GM23338 (cell line): Measurements from ENCODE around the gene STAT5B. TPM values are rescaled to one million over a fixed set of nuclear protein-coding genes. Genes with fewer than 3 reads are reported as not detected.
"Not testable (repeated sequence)": the region's sequence is repeated elsewhere in the genome, so short reads cannot be mapped to it uniquely, and the experiment has no call there.

Experiments used
- ATAC-seq: fragments of 200-7000 bp; cut with Tn5 transposase; 3 replicates; pipeline ENCODE4 v1.9.1; 2020
- DNase-seq: peaks from one replicate; pipeline ENCODE4 v3.0.0-alpha.2; 2015; ENCODE audit warnings: low spot score
- H2AFZ ChIP-seq: fragments of 200-600 bp; sonication (generic); 2 replicates; pipeline ENCODE4 v1.8.0; 2016; ENCODE audit warnings: antibody characterized with exemption, mild to moderate bottlenecking, moderate library complexity
- H3F3A ChIP-seq: fragments of 200-600 bp; sonication (generic); replicated peaks from 2 replicates; pipeline ENCODE4 v1.8.0; 2017; ENCODE audit warnings: antibody characterized with exemption, mixed run types, low read depth
- H3K27ac ChIP-seq: fragments of 200-600 bp; sonication (generic); 2 replicates; pipeline ENCODE4 v1.6.1; 2016; ENCODE audit warnings: low read depth
- H3K27me3 ChIP-seq: fragments of 200-600 bp; sonication (generic); 2 replicates; pipeline ENCODE4 v1.8.0; 2016; ENCODE audit warnings: mild to moderate bottlenecking, mixed run types, moderate library complexity; ENCODE audit not compliant: insufficient read depth
- H3K36me3 ChIP-seq: fragments of 200-600 bp; sonication (generic); 2 replicates; pipeline ENCODE4 v1.8.0; 2016; ENCODE audit warnings: mild to moderate bottlenecking; ENCODE audit not compliant: insufficient read depth
- H3K4me1 ChIP-seq: fragments of 200-600 bp; sonication (generic); 2 replicates; pipeline ENCODE4 v1.8.0; 2016; ENCODE audit warnings: mild to moderate bottlenecking, moderate library complexity; ENCODE audit not compliant: insufficient read depth
- H3K4me2 ChIP-seq: fragments of 200-600 bp; sonication (generic); 2 replicates; pipeline ENCODE4 v1.7.1; 2017; ENCODE audit warnings: mixed run types
- H3K4me3 ChIP-seq: fragments of 200-600 bp; sonication (generic); 2 replicates; pipeline ENCODE4 v1.6.1; 2016; ENCODE audit warnings: mixed run types
- H3K79me2 ChIP-seq: fragments of 200-600 bp; sonication (generic); replicated peaks from 2 replicates; pipeline ENCODE4 v1.8.0; 2017; ENCODE audit warnings: mild to moderate bottlenecking; ENCODE audit not compliant: insufficient read depth
- H3K9me2 ChIP-seq: fragments of 200-600 bp; sonication (generic); 2 replicates; pipeline ENCODE4 v1.8.0; 2017; ENCODE audit not compliant: insufficient read depth
- H4K20me1 ChIP-seq: fragments of 200-600 bp; sonication (generic); replicated peaks from 2 replicates; pipeline ENCODE4 v1.8.0; 2017; ENCODE audit warnings: mild to moderate bottlenecking; ENCODE audit not compliant: insufficient read depth
- H3K27ac Mint-ChIP-seq: 2 replicates; pipeline ENCODE4 v1.8.0; 2020; ENCODE audit warnings: inconsistent platforms, mild to moderate bottlenecking, moderate library complexity, mixed read lengths
- H3K27me3 Mint-ChIP-seq: 3 replicates; pipeline ENCODE4 v1.8.0; 2022; ENCODE audit warnings: low read depth, mild to moderate bottlenecking, moderate library complexity, mixed read lengths, inconsistent platforms; ENCODE audit not compliant: insufficient read depth, poor library complexity
- H3K36me3 Mint-ChIP-seq: 3 replicates; pipeline ENCODE4 v1.8.0; 2021; ENCODE audit warnings: low read depth, mild to moderate bottlenecking, inconsistent platforms, moderate library complexity, mixed read lengths
- H3K4me1 Mint-ChIP-seq: 3 replicates; pipeline ENCODE4 v1.8.0; 2020; ENCODE audit warnings: mild to moderate bottlenecking, inconsistent platforms, mixed read lengths
- H3K4me3 Mint-ChIP-seq: 3 replicates; pipeline ENCODE4 v1.8.0; 2021; ENCODE audit warnings: moderate library complexity, mild to moderate bottlenecking, inconsistent platforms, mixed read lengths
- H3K9me3 Mint-ChIP-seq: 3 replicates; pipeline ENCODE4 v1.8.0; 2020; ENCODE audit warnings: moderate library complexity, mild to moderate bottlenecking, inconsistent platforms, mixed read lengths
- EZH2phosphoT487 ChIP-seq: fragments of 200-600 bp; sonication (generic); IDR thresholded peaks from one replicate; pipeline ENCODE4 v1.8.1; 2018; ENCODE audit warnings: antibody characterized with exemption; ENCODE audit not compliant: unreplicated experiment
- JUNB ChIP-seq: IDR thresholded peaks from one replicate; pipeline ENCODE4 v1.6.1; 2016; ENCODE audit warnings: antibody characterized with exemption; ENCODE audit not compliant: unreplicated experiment
- NANOG ChIP-seq: IDR thresholded peaks from 2 replicates; pipeline ENCODE4 v1.6.1; 2016; ENCODE audit warnings: antibody characterized with exemption, borderline replicate concordance
- POLR2AphosphoS5 ChIP-seq: IDR thresholded peaks from 2 replicates; pipeline ENCODE4 v1.6.1; 2016; ENCODE audit warnings: antibody characterized with exemption, low read depth
- STAT1 ChIP-seq: IDR thresholded peaks from one replicate; pipeline ENCODE4 v1.6.1; 2016; ENCODE audit warnings: antibody characterized with exemption; ENCODE audit not compliant: unreplicated experiment
- ZNF114 ChIP-seq: fragments of 250-450 bp; sonication (Bioruptor Pico); IDR thresholded peaks from 2 replicates; pipeline ENCODE4 v1.5.0; 2020; ENCODE audit warnings: mild to moderate bottlenecking, moderate library complexity
- ZNF331 ChIP-seq: fragments of 250-450 bp; sonication (Bioruptor Pico); IDR thresholded peaks from 2 replicates; pipeline ENCODE4 v1.5.0; 2020; ENCODE audit warnings: low read depth, mild to moderate bottlenecking, moderate library complexity
- polyA plus RNA-seq: library from polyadenylated mRNA; unstranded; fragments of >200 nt; fragmentation: Nextera tagmentation; extraction: Ambion mirVana; gene quantifications from 2 replicates; pipeline ENCODE4 v1.2.1, GENCODE V29; 2016
- total RNA-seq: library from RNA; depleted of rRNA; stranded (reverse); fragments of >200 nt; shearing (Covaris generic); gene quantifications from 2 replicates; pipeline ENCODE4 v1.2.3, GENCODE V29; 2014
- TF ChIP-seq, protein P1 (sequence below), 2 experiments: fragments of 200-600 bp in 1 of 2; sonication (generic) in 1 of 2; conservative IDR thresholded peaks; 2 replicates each; pipeline versions ENCODE4 v1.5.1 to v1.6.1; 2016 to 2017; ENCODE audit warnings: antibody characterized with exemption in 2 of 2, low read depth in 2 of 2, mild to moderate bottlenecking in 2 of 2, moderate library complexity in 1 of 2
- TF ChIP-seq, protein P2 (sequence below): IDR thresholded peaks from one replicate; pipeline ENCODE4 v1.6.1; 2018; ENCODE audit warnings: antibody characterized with exemption; ENCODE audit not compliant: unreplicated experiment
- TF ChIP-seq, protein P3 (sequence below): IDR thresholded peaks from 2 replicates; pipeline ENCODE4 v1.6.1; 2016; ENCODE audit warnings: antibody characterized with exemption

Gene STAT5B
- total and polyA plus RNA-seq, 2 experiments from 2014 or later = 13.9 to 60.5 TPM

DNA sequence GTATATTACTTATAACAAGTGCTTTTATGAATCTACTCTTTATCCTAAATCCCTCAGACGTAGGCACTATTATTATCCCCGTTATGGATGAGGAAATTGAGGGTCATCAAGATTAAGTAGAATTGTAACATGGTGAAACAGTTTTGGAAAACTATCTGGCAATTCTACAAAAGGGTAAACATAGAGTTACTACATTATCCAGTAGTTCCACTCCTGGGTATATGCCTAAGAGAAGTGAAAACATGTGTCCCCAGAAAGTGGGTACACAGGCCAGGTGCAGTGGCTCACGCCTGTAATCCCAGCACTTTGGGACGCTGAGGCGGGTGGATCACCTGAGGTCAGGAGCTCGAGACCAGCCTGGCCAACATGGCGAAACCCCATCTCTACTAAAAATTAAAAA lies 36.6 kb downstream of the STAT5B start:
- not testable (repeated sequence) for H3K4me2 ChIP-seq, H3K36me3 ChIP-seq, H3K27me3 Mint-ChIP-seq, H3K4me1 Mint-ChIP-seq, H3K27me3 ChIP-seq, H3K9me2 ChIP-seq, H3K4me3 Mint-ChIP-seq, H2AFZ ChIP-seq, H3K36me3 Mint-ChIP-seq, H3K4me3 ChIP-seq, H3K9me3 Mint-ChIP-seq, ATAC-seq, H3K27ac ChIP-seq, H3F3A ChIP-seq, DNase-seq, H3K27ac Mint-ChIP-seq, H3K4me1 ChIP-seq
- Histone ChIP-seq H4K20me1 (peaks cover 15% of the 10 kb centered on the region), H3K79me2 (peaks cover 56% of the 10 kb centered on the region)

DNA sequence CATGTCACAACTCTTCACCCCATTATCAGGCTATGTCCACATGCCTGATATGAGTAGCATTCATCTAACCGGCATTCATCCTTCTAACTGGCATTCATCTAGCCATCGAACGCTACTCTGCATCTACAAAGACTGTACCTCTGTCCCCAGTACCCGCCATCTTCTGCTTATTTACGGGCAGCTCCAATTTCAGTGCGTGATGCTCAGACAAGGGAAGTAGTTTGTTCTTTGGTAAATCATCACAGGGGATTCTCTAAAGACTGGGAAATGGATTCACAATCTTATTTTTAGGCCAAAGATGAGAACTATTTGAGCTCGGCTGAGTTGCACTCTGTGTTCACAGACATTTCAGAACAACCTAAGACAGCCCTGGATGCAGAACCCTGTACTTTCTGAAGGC lies 39.4 kb downstream of the STAT5B start:
- ATAC-seq = no peak
- no peaks in the 10 kb centered on the region for H3K4me1 ChIP-seq
- no peaks in the 10 kb centered on the region for H3K9me2 ChIP-seq
- Mint-ChIP-seq H3K27me3 (peaks cover 2% of the 10 kb centered on the region), H3K9me3 (no peaks in the 10 kb centered on the region), H3K4me3 (no peak overlapping the region), H3K4me1 (no peaks in the 10 kb centered on the region), H3K36me3 (no peaks in the 10 kb centered on the region), H3K27ac (no peak overlapping the region)
- TF ChIP-seq NANOG (no peak), JUNB (no peak), EZH2phosphoT487 (no peak), ZNF331 (CRISPR knock-in tag) (no peak), POLR2AphosphoS5 (no peak), ZNF114 (CRISPR knock-in tag) (no peak), STAT1 (no peak)
- TF ChIP-seq, protein P1, sequence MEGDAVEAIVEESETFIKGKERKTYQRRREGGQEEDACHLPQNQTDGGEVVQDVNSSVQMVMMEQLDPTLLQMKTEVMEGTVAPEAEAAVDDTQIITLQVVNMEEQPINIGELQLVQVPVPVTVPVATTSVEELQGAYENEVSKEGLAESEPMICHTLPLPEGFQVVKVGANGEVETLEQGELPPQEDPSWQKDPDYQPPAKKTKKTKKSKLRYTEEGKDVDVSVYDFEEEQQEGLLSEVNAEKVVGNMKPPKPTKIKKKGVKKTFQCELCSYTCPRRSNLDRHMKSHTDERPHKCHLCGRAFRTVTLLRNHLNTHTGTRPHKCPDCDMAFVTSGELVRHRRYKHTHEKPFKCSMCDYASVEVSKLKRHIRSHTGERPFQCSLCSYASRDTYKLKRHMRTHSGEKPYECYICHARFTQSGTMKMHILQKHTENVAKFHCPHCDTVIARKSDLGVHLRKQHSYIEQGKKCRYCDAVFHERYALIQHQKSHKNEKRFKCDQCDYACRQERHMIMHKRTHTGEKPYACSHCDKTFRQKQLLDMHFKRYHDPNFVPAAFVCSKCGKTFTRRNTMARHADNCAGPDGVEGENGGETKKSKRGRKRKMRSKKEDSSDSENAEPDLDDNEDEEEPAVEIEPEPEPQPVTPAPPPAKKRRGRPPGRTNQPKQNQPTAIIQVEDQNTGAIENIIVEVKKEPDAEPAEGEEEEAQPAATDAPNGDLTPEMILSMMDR (conservative IDR thresholded peaks at IDR 0.05; ENCODE audit: low read depth in 2 of 2) = no peak
- TF ChIP-seq, protein P2, sequence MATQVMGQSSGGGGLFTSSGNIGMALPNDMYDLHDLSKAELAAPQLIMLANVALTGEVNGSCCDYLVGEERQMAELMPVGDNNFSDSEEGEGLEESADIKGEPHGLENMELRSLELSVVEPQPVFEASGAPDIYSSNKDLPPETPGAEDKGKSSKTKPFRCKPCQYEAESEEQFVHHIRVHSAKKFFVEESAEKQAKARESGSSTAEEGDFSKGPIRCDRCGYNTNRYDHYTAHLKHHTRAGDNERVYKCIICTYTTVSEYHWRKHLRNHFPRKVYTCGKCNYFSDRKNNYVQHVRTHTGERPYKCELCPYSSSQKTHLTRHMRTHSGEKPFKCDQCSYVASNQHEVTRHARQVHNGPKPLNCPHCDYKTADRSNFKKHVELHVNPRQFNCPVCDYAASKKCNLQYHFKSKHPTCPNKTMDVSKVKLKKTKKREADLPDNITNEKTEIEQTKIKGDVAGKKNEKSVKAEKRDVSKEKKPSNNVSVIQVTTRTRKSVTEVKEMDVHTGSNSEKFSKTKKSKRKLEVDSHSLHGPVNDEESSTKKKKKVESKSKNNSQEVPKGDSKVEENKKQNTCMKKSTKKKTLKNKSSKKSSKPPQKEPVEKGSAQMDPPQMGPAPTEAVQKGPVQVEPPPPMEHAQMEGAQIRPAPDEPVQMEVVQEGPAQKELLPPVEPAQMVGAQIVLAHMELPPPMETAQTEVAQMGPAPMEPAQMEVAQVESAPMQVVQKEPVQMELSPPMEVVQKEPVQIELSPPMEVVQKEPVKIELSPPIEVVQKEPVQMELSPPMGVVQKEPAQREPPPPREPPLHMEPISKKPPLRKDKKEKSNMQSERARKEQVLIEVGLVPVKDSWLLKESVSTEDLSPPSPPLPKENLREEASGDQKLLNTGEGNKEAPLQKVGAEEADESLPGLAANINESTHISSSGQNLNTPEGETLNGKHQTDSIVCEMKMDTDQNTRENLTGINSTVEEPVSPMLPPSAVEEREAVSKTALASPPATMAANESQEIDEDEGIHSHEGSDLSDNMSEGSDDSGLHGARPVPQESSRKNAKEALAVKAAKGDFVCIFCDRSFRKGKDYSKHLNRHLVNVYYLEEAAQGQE = no peak
- TF ChIP-seq, protein P3, sequence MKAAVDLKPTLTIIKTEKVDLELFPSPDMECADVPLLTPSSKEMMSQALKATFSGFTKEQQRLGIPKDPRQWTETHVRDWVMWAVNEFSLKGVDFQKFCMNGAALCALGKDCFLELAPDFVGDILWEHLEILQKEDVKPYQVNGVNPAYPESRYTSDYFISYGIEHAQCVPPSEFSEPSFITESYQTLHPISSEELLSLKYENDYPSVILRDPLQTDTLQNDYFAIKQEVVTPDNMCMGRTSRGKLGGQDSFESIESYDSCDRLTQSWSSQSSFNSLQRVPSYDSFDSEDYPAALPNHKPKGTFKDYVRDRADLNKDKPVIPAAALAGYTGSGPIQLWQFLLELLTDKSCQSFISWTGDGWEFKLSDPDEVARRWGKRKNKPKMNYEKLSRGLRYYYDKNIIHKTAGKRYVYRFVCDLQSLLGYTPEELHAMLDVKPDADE = no peak
- H3K4me3 ChIP-seq = no peak overlapping the region
- no peak overlapping the region for H3K4me2 ChIP-seq
- no peaks in the 10 kb centered on the region for H3F3A ChIP-seq
- no peak for DNase-seq
- H4K20me1 ChIP-seq = peaks cover 11% of the 10 kb centered on the region; the same call in 1 of the 2 replicates
- peaks cover 55% of the 10 kb centered on the region for H3K79me2 ChIP-seq
- H2AFZ ChIP-seq = no peak overlapping the region
- H3K36me3 ChIP-seq = no peaks in the 10 kb centered on the region
- H3K27ac ChIP-seq = no peak overlapping the region
- no peaks in the 10 kb centered on the region for H3K27me3 ChIP-seq
